DOHH2 (cell line): ENCODE data around the gene CRYBA1.

Source experiments
- H3F3A ChIP-seq: fragments of 200-600 bp; sonication (generic), shearing (Covaris generic); 2 replicates; pipeline ENCODE4 v1.6.0; 2016; ENCODE audit warnings: antibody characterized with exemption, mild to moderate bottlenecking; ENCODE audit not compliant: control insufficient read depth, insufficient read depth
- H3K27ac ChIP-seq: fragments of 200-600 bp; sonication (generic); 2 replicates; pipeline ENCODE4 v1.5.1; 2014; ENCODE audit warnings: low read depth, mild to moderate bottlenecking, low read length, moderate library complexity
- H3K27me3 ChIP-seq: fragments of 200-600 bp; sonication (generic); 2 replicates; pipeline ENCODE4 v1.6.1; 2014; ENCODE audit warnings: mild to moderate bottlenecking, low read length, mixed read lengths; ENCODE audit not compliant: control insufficient read depth
- H3K36me3 ChIP-seq: fragments of 200-600 bp; sonication (generic); 2 replicates; pipeline ENCODE4 v1.6.1; 2014; ENCODE audit warnings: mild to moderate bottlenecking, low read length, moderate library complexity, mixed read lengths; ENCODE audit not compliant: control insufficient read depth
- H3K4me1 ChIP-seq: fragments of 200-600 bp; sonication (generic); 2 replicates; pipeline ENCODE4 v1.6.1; 2014; ENCODE audit warnings: mild to moderate bottlenecking, low read length, mixed read lengths; ENCODE audit not compliant: control insufficient read depth
- H3K4me2 ChIP-seq: fragments of 200-600 bp; sonication (generic); 2 replicates; pipeline ENCODE4 v1.6.0; 2014; ENCODE audit warnings: mild to moderate bottlenecking, low read length, moderate library complexity
- H3K4me3 ChIP-seq: fragments of 200-600 bp; sonication (generic); 2 replicates; pipeline ENCODE4 v1.5.1; 2014; ENCODE audit warnings: mild to moderate bottlenecking, low read length, mixed read lengths
- H3K79me2 ChIP-seq: fragments of 200-600 bp; sonication (generic); 2 replicates; pipeline ENCODE4 v1.6.1; 2014; ENCODE audit warnings: mild to moderate bottlenecking, low read length, mixed read lengths; ENCODE audit not compliant: control insufficient read depth
- H3K9me2 ChIP-seq: fragments of 200-600 bp; sonication (generic); replicated peaks from 2 replicates; pipeline ENCODE4 v1.6.1; 2014; ENCODE audit warnings: mild to moderate bottlenecking, low read length, mixed read lengths; ENCODE audit not compliant: control insufficient read depth
- H3K9me3 ChIP-seq: fragments of 200-600 bp; sonication (generic); 2 replicates; pipeline ENCODE4 v1.6.1; 2014; ENCODE audit warnings: antibody characterized with exemption, low read length, mixed read lengths; ENCODE audit not compliant: control insufficient read depth, insufficient read depth
- H4K20me1 ChIP-seq: fragments of 200-600 bp; sonication (generic); 2 replicates; pipeline ENCODE4 v1.6.0; 2014; ENCODE audit warnings: low read depth, mild to moderate bottlenecking, antibody characterized with exemption, low read length, moderate library complexity; ENCODE audit not compliant: control insufficient read depth, insufficient read depth
- EZH2phosphoT487 ChIP-seq: fragments of 200-600 bp; sonication (generic); IDR thresholded peaks from 2 replicates; pipeline ENCODE4 v1.6.1; 2017; ENCODE audit warnings: borderline replicate concordance, mild to moderate bottlenecking, antibody characterized with exemption, low read length, moderate library complexity, mixed read lengths
- TF ChIP-seq, protein P1 (sequence below): fragments of 200-600 bp; sonication (generic); IDR thresholded peaks from one replicate; pipeline ENCODE4 v1.5.1; 2014; ENCODE audit warnings: antibody characterized with exemption, mild to moderate bottlenecking, low read depth, low read length; ENCODE audit not compliant: poor library complexity, severe bottlenecking

The CRYBA1 gene

DNA sequence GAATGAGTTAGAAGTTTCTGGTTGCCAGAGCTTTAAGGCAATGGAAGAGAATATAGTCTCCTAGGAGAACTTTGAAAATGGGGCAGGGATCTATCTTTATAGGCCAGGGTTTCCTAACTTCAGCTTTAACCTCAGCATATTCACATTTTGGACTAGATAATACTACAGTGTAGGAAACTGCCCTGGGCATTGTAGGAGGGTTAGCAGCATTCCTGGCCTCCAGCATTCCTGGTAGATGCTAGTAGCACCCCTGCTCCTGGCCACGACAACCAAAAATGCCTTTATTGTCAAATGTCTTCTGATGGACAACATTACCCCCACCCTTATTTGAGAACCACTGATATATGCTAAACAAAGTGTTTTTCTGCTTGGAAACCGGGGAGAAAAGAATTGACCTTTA is 38.7 kb upstream of the CRYBA1 start:
- TF ChIP-seq EZH2phosphoT487, result no peak
- TF ChIP-seq, protein P1, sequence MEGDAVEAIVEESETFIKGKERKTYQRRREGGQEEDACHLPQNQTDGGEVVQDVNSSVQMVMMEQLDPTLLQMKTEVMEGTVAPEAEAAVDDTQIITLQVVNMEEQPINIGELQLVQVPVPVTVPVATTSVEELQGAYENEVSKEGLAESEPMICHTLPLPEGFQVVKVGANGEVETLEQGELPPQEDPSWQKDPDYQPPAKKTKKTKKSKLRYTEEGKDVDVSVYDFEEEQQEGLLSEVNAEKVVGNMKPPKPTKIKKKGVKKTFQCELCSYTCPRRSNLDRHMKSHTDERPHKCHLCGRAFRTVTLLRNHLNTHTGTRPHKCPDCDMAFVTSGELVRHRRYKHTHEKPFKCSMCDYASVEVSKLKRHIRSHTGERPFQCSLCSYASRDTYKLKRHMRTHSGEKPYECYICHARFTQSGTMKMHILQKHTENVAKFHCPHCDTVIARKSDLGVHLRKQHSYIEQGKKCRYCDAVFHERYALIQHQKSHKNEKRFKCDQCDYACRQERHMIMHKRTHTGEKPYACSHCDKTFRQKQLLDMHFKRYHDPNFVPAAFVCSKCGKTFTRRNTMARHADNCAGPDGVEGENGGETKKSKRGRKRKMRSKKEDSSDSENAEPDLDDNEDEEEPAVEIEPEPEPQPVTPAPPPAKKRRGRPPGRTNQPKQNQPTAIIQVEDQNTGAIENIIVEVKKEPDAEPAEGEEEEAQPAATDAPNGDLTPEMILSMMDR, result no peak
- Histone ChIP-seq H3K27ac (no peak overlapping the region), H4K20me1 (no peaks in the 10 kb centered on the region), H3K4me2 (no peak overlapping the region), H3K36me3 (no peaks in the 10 kb centered on the region), H3K79me2 (no peaks in the 10 kb centered on the region), H3K9me3 (no peaks in the 10 kb centered on the region), H3K4me3 (no peak overlapping the region), H3F3A (no peaks in the 10 kb centered on the region), H3K9me2 (no peaks in the 10 kb centered on the region), H3K27me3 (no peaks in the 10 kb centered on the region), H3K4me1 (no peaks in the 10 kb centered on the region)

DNA sequence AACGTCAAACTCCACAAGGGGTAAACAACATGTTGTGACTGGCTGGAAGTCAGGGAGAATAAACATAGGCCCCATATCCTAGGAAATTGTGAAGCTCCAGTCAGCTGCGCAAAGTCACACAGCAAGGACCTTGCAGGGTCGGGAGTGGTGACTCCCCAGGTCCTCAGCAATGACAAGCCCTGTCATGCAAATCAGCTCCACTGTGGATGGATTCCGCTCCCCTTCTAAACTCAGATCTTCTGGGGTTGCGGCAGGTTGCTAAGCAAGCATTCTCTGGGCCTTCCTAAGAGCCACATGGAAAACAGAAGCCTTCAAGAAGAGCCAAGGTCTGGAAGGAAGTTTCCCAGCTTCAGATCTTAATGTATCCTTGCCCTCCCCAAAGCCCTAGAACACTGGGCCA is 37.6 kb upstream of the CRYBA1 start:
- Histone ChIP-seq H3F3A (no peaks in the 10 kb centered on the region), H3K9me2 (no peaks in the 10 kb centered on the region), H3K9me3 (no peaks in the 10 kb centered on the region)

DNA sequence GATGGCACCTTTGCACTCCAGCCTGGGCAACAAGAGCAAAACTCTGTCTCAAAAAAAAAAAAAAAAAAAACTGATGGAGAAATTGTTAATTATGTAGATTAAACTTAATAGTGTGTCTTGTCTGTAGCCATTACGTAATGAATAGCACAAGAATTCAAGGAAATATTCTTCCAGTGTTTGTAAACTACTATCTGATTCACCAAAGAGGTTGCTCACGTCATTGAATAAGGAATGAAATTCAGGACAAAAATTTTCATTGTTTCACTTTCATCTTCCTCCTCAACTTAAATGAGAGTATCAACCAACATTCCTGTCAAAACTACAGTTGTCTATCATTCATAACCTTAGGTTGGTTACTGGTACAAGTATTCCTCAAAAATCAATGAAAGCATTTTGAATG is 35.8 kb upstream of the CRYBA1 start:
- Histone ChIP-seq H3F3A (no peaks in the 10 kb centered on the region), H3K9me3 (no peaks in the 10 kb centered on the region), H3K79me2 (no peaks in the 10 kb centered on the region), H3K36me3 (no peaks in the 10 kb centered on the region), H3K27ac (no peak overlapping the region), H3K4me2 (no peak overlapping the region), H3K27me3 (no peaks in the 10 kb centered on the region), H3K4me3 (no peak overlapping the region), H4K20me1 (no peaks in the 10 kb centered on the region), H3K9me2 (no peaks in the 10 kb centered on the region), H3K4me1 (peaks cover 4% of the 10 kb centered on the region; the same call in 1 of the 2 replicates)
- TF ChIP-seq EZH2phosphoT487, result no peak

More for the DNA sequence above, 37.6 kb upstream of the CRYBA1 start:
- no peaks in the 10 kb centered on the region for H3K4me1 ChIP-seq
- H3K27ac ChIP-seq, result no peak overlapping the region
- no peaks in the 10 kb centered on the region for H3K27me3 ChIP-seq
- H3K79me2 ChIP-seq, result no peaks in the 10 kb centered on the region
- TF ChIP-seq EZH2phosphoT487, result no peak
- TF ChIP-seq, protein P1, result no peak
- H3K36me3 ChIP-seq, result no peaks in the 10 kb centered on the region
- H3K4me2 ChIP-seq, result no peak overlapping the region
- H4K20me1 ChIP-seq, result no peaks in the 10 kb centered on the region
- no peak overlapping the region for H3K4me3 ChIP-seq

DNA sequence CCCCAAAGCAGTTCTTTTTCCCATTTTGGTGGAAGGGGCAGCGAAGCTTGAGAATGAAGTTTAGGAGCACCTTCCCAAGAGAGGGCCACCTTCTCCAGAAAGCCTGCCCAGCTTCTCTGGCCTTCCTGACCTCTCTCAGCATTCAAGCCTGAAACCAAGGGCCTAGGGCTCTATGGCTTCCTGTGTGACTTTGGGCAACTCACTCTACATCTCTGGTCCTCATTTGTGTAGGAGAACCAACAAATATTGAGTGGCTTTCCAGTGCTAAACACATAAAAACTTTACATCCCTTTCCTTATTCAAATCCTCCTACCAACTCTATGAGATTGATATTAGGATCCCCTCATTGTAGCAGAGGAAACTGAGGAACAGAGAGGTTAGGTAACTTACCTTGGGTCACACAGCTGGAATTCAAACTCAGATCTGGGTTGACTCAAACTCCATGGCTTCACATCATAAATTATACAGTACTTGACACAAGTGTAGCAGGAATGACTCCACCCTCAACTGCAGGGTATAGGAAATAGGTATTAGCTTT is 34.5 kb upstream of the CRYBA1 start:
- no peak overlapping the region for H3K4me2 ChIP-seq
- no peak overlapping the region for H3K4me3 ChIP-seq
- H3K4me1 ChIP-seq, result peaks cover 6% of the 10 kb centered on the region; the same call in 1 of the 2 replicates
- H3K27me3 ChIP-seq, result no peaks in the 10 kb centered on the region; the same call in 1 of the 2 replicates
- no peaks in the 10 kb centered on the region for H3K9me3 ChIP-seq
- no peaks in the 10 kb centered on the region for H3K79me2 ChIP-seq
- TF ChIP-seq EZH2phosphoT487, result no peak
- TF ChIP-seq, protein P1, result no peak
- no peaks in the 10 kb centered on the region for H3F3A ChIP-seq
- no peak overlapping the region for H3K27ac ChIP-seq
- H3K36me3 ChIP-seq, result no peaks in the 10 kb centered on the region
- H3K9me2 ChIP-seq, result no peaks in the 10 kb centered on the region
- H4K20me1 ChIP-seq, result no peaks in the 10 kb centered on the region
